Measurements from ENCODE around the gene GPRC5C. TPM values are rescaled to one million over a fixed set of nuclear protein-coding genes. Genes with fewer than 3 reads are reported as not detected.

Gene GPRC5C
- total and polyA plus RNA-seq, 2 of the 8 experiments (the other 6 are each of a cell fraction or from before 2014, with no cell fraction given), result 18.3 to 55.8 TPM

- FAIRE-seq (no peak), DNase-seq (ENCODE audit: low read depth in 1 of 2, low spot score in 2 of 2) (no peak)
- POLR2A ChIA-PET (ENCODE audit: partially characterized antibody), result interaction anchor here (0.6 to 1.0 kb wide), 3 partner anchors 10 to 45 kb away, joined by 3 to 4 read pairs (median 3); no protein-coding TSS in a partner anchor
- H2AFZ ChIP-seq (ENCODE audit: low read length), result no peak overlapping the region
- no peak overlapping the region for H2AK5ac ChIP-seq (ENCODE audit: low read depth, low read length)
- H3K4me1 ChIP-seq (replicated peaks in 1 of 4; ENCODE audit: control insufficient read depth in 3 of 4, insufficient read depth in 4 of 4, low read length in 3 of 4), result peaks cover 0 to 25% (median 18%) of the 10 kb centered on the region in 4 experiments; a peak in 6 of 7 replicates
- H3K4ac ChIP-seq (replicated peaks; ENCODE audit: insufficient read length, low read depth, low read length), result no peak overlapping the region
- H2BK12ac ChIP-seq (ENCODE audit: low read depth, low read length), result no peak overlapping the region
- peaks cover 0 to 2% of the 10 kb centered on the region in 2 experiments for H4K20me1 ChIP-seq (replicated peaks in 1 of 2; ENCODE audit: control insufficient read depth in 1 of 2, insufficient read depth in 2 of 2, low read length in 2 of 2)
- H3K36me3 ChIP-seq (ENCODE audit: control insufficient read depth in 2 of 4, insufficient read depth in 4 of 4, low read length in 3 of 4), result peaks cover 2 to 4% (median 3%) of the 10 kb centered on the region in 4 experiments; a peak in 7 of 8 replicates
- no peak overlapping the region for H3K27ac ChIP-seq (ENCODE audit: low read depth, low read length)
- no peak overlapping the region for H3K23ac ChIP-seq (ENCODE audit: insufficient read length)
- H4K91ac ChIP-seq (replicated peaks; ENCODE audit: insufficient read length, low read length), result no peak overlapping the region
- no peaks in the 10 kb centered on the region for H3K9me3 ChIP-seq (ENCODE audit: insufficient read depth in 2 of 2, low read depth in 1 of 2, low read length in 1 of 2)
- H4K8ac ChIP-seq (ENCODE audit: extremely low read depth, insufficient read depth, low read length), result no peak overlapping the region
- no peak overlapping the region for H3K4me3 ChIP-seq (ENCODE audit: extremely low read depth in 1 of 4, insufficient read depth in 2 of 4, low read depth in 3 of 4, low read length in 4 of 4)
- CTCF ChIA-PET (ENCODE audit: partially characterized antibody), result interaction anchor here (1.0 to 8.4 kb wide), 6 partner anchors 8 to 72 kb away, joined by 3 to 93 read pairs (median 5); no protein-coding TSS in a partner anchor
- no peak overlapping the region for H2BK5ac ChIP-seq (ENCODE audit: low read depth, low read length)
- H3K4me2 ChIP-seq (ENCODE audit: insufficient read depth in 1 of 2, low read depth in 2 of 2, low read length in 2 of 2), result no peak overlapping the region
- H3K9ac ChIP-seq (replicated peaks in 1 of 4; ENCODE audit: extremely low read depth in 1 of 4, low read depth in 3 of 4, low read length in 3 of 4), result no peak overlapping the region
- no peaks in the 10 kb centered on the region for H3K79me1 ChIP-seq (ENCODE audit: low read depth, low read length)
- H3K27me3 ChIP-seq (replicated peaks in 1 of 4; ENCODE audit: control insufficient read depth in 3 of 4, extremely low read depth in 1 of 4, insufficient read depth in 3 of 4, low read length in 3 of 4), result no peaks in the 10 kb centered on the region
- no peak overlapping the region for H3K56ac ChIP-seq (replicated peaks; ENCODE audit: insufficient read length, low read depth, low read length)
- H4K5ac ChIP-seq (ENCODE audit: insufficient read length, low read depth, low read length), result no peak overlapping the region
- no peak overlapping the region for H2BK20ac ChIP-seq (ENCODE audit: low read length)
- WGBS, 2 experiments (ENCODE audit: extremely low coverage in 1 of 2, insufficient coverage in 1 of 2, insufficient read length in 1 of 2, insufficient replicate concordance in 2 of 2, low coverage in 1 of 2, low lambda C conversion rate in 2 of 2, missing lambda C conversion rate in 1 of 2), result 92% methylated on average over 7 of the region's 7 CpGs; no CpG with 5 or more reads in 1 of the 2 experiments
- H2BK120ac ChIP-seq (replicated peaks; ENCODE audit: low read depth, low read length), result no peak overlapping the region
- no peaks in the 10 kb centered on the region for H3K23me2 ChIP-seq (ENCODE audit: low read depth, low read length)
- H2BK15ac ChIP-seq (ENCODE audit: low read length), result no peak overlapping the region
- no peak overlapping the region for H3K18ac ChIP-seq (ENCODE audit: extremely low read depth, low read length)
- TF ChIP-seq BRCA1 (IDR thresholded peaks at IDR 0.05; ENCODE audit: low read depth, low read length), result no peak
- TF ChIP-seq FOSL1 (IDR thresholded peaks at IDR 0.05; ENCODE audit: insufficient read depth, low read depth, low read length), result no peak
- no peak for TF ChIP-seq YY1 (IDR thresholded peaks at IDR 0.05; ENCODE audit: low read depth, low read length)
- TF ChIP-seq, protein P1, sequence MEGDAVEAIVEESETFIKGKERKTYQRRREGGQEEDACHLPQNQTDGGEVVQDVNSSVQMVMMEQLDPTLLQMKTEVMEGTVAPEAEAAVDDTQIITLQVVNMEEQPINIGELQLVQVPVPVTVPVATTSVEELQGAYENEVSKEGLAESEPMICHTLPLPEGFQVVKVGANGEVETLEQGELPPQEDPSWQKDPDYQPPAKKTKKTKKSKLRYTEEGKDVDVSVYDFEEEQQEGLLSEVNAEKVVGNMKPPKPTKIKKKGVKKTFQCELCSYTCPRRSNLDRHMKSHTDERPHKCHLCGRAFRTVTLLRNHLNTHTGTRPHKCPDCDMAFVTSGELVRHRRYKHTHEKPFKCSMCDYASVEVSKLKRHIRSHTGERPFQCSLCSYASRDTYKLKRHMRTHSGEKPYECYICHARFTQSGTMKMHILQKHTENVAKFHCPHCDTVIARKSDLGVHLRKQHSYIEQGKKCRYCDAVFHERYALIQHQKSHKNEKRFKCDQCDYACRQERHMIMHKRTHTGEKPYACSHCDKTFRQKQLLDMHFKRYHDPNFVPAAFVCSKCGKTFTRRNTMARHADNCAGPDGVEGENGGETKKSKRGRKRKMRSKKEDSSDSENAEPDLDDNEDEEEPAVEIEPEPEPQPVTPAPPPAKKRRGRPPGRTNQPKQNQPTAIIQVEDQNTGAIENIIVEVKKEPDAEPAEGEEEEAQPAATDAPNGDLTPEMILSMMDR (IDR thresholded peaks at IDR 0.05; ENCODE audit: control extremely low read depth in 1 of 3, insufficient read depth in 1 of 3, low read depth in 1 of 3, low read length in 3 of 3), result no peak
- TF ChIP-seq SRF (IDR thresholded peaks at IDR 0.05; ENCODE audit: low read depth, low read length), result no peak
- no peak for TF ChIP-seq NANOG (IDR thresholded peaks at IDR 0.05; ENCODE audit: insufficient read depth, low read depth, low read length, poor library complexity, severe bottlenecking)
- 0 out of 4 replicates have a peak, but pooled peaks cover 0 to 1% of the 10 kb centered on the region in 2 experiments for H3K79me2 ChIP-seq (ENCODE audit: control insufficient read depth in 1 of 2, insufficient read depth in 2 of 2, low read length in 2 of 2)
- no peak overlapping the region for H3K14ac ChIP-seq (ENCODE audit: insufficient read length)
These were observed 9.6 kb downstream of the GPRC5C start for GRCh38 chr17:74441537-74441936.
